D721Med (cell line): ENCODE measurements around the gene ATXN7L1.
"Not testable (repeated sequence)": the region's sequence is repeated elsewhere in the genome, so short reads cannot be mapped to it uniquely, and the experiment has no call there.

Experiments
- DNase-seq: peaks from one replicate; pipeline ENCODE4 v3.0.0; 2011; ENCODE audit warnings: low spot score; ENCODE audit not compliant: insufficient read length
- FAIRE-seq: peaks from 2 replicates; lab custom pipeline; 2011; peaks lifted over from hg19 to GRCh38; lab: Jason Lieb, UNC
- CTCF ChIP-seq: IDR thresholded peaks from 2 replicates; pipeline ENCODE4 v1.5.1; 2012; ENCODE audit warnings: mild to moderate bottlenecking, control low read depth; ENCODE audit not compliant: insufficient read depth; ENCODE audit errors: missing control alignments

Gene ATXN7L1

GRCh38 chr7:105890290-105890997 is 14.0 kb upstream of the ATXN7L1 start:
- TF ChIP-seq CTCF = no peak
- FAIRE-seq (no peak), DNase-seq (no peak)

- no peak for DNase-seq
- TF ChIP-seq CTCF = no peak
- FAIRE-seq = no peak
These were observed 11.3 kb upstream of the ATXN7L1 start for GRCh38 chr7:105887569-105888189.

- FAIRE-seq (no peak), DNase-seq (no peak)
- TF ChIP-seq CTCF = no peak
These were observed 10.4 kb upstream of the ATXN7L1 start for GRCh38 chr7:105886776-105887175.

- FAIRE-seq (no peak), DNase-seq (no peak)
- no peak for TF ChIP-seq CTCF
These were observed 9.2 kb upstream of the ATXN7L1 start for GRCh38 chr7:105885387-105886111.

- not testable (repeated sequence) for FAIRE-seq, DNase-seq
These were observed 6.8 kb upstream of the ATXN7L1 start for GRCh38 chr7:105883179-105883578.

GRCh38 chr7:105881439-105881838 is 5.0 kb upstream of the ATXN7L1 start:
- no peak for TF ChIP-seq CTCF
- DNase-seq (no peak), FAIRE-seq (no peak)

- TF ChIP-seq CTCF = no peak
- DNase-seq (no peak), FAIRE-seq (no peak)
These were observed 4.4 kb upstream of the ATXN7L1 start for GRCh38 chr7:105880571-105881330.
